ENCODE data around the gene JDP2. TPM values are rescaled to one million over a fixed set of nuclear protein-coding genes. Genes with fewer than 3 reads are reported as not detected.

JDP2 gene
- total and polyA plus RNA-seq, 7 donors: 11.0 to 73.2 (median 37.2) TPM

DNA sequence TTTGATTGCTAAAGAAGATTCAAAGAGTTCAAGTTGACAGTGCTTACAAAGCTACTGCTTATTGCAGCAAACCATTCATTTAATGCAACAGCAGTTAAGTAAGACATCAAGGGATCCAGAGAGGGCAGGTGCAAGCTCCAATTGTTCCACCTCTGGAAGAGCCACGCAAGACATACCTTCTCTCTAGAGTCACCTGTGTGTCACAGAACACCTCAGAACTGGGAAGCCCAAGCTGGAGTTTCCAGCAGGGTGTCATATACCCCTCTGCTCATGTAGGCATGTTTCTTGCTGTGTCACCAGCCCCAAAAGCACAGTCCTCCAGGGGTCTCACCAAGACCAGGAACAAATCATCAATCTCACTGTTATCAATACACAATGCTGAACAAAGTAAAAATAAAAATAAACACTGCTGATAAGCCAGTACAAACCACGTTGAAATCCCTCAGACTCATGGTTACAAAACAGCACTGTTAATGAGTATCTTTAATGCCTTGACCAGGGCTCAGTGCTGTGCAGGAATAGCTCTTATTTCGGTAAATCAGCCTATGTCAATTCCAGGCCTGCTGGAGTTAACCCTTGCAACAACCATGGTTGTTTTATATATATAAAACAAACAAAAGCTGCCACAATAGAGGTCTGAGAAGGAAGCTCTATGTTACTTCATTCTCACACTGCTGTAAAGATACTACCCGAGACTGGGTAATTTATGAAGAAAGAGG, 57.0 kb downstream of the JDP2 start:
- TF ChIP-seq, protein P1, sequence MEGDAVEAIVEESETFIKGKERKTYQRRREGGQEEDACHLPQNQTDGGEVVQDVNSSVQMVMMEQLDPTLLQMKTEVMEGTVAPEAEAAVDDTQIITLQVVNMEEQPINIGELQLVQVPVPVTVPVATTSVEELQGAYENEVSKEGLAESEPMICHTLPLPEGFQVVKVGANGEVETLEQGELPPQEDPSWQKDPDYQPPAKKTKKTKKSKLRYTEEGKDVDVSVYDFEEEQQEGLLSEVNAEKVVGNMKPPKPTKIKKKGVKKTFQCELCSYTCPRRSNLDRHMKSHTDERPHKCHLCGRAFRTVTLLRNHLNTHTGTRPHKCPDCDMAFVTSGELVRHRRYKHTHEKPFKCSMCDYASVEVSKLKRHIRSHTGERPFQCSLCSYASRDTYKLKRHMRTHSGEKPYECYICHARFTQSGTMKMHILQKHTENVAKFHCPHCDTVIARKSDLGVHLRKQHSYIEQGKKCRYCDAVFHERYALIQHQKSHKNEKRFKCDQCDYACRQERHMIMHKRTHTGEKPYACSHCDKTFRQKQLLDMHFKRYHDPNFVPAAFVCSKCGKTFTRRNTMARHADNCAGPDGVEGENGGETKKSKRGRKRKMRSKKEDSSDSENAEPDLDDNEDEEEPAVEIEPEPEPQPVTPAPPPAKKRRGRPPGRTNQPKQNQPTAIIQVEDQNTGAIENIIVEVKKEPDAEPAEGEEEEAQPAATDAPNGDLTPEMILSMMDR (IDR thresholded peaks at IDR 0.05): no peak
- Histone ChIP-seq H3K27me3 (ENCODE audit: insufficient read depth in 3 of 3, low read length in 2 of 3) (no peaks in the 10 kb centered on the region), H3K9me3 (no peaks in the 10 kb centered on the region), H3K4me3 (no peak overlapping the region), H3K27ac (no peak overlapping the region), H3K4me1 (no peaks in the 10 kb centered on the region), H3K36me3 (ENCODE audit: insufficient read depth in 1 of 2, low read depth in 1 of 2) (no peaks in the 10 kb centered on the region)
- intact Hi-C loops (cut with DNase I): loop anchor here (5.0 kb wide), 2 partner anchors 53 to 353 kb away; no protein-coding TSS in a partner anchor
- DNase-seq (no peak), ATAC-seq (no peak)
- WGBS, 3 donors: 59 to 71% (median 63%) methylated on average over 4 of the region's 4 CpGs

DNA sequence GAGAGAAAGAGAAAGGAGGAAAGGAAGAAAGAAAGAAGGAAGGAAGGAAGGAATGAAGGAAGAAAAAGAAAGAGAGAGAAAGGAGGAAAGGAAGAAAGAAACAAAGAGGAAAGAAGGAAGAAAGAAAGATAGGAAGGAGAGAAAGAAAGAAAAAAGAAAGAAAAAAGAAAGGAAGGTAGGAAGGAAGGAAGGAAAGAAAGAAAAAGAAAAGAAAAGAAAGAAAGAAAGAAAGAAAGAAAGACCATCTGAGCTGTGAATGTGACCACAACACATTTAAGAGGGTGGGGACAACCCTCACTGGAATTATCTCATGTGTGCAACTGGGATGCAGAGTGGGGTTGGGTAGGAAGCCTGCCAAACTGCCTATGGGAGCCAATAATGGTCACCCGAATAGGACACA, 58.5 kb downstream of the JDP2 start:
- no peak for ATAC-seq
- Histone ChIP-seq H3K4me3 (no peak overlapping the region), H3K9me3 (no peaks in the 10 kb centered on the region), H3K36me3 (ENCODE audit: insufficient read depth in 1 of 2, low read depth in 1 of 2) (no peaks in the 10 kb centered on the region), H3K27me3 (ENCODE audit: insufficient read depth in 3 of 3, low read length in 2 of 3) (no peaks in the 10 kb centered on the region), H3K4me1 (no peaks in the 10 kb centered on the region), H3K27ac (no peak overlapping the region)
- no peak for DNase-seq
- 63 to 71% (median 63%) methylated on average over 1 of the region's 1 CpG for WGBS, 3 donors
- intact Hi-C loops (cut with DNase I): loop anchor here (5.0 kb wide), 2 partner anchors 54 to 354 kb away; no protein-coding TSS in a partner anchor
- TF ChIP-seq, protein P1 (IDR thresholded peaks at IDR 0.05): no peak

DNA sequence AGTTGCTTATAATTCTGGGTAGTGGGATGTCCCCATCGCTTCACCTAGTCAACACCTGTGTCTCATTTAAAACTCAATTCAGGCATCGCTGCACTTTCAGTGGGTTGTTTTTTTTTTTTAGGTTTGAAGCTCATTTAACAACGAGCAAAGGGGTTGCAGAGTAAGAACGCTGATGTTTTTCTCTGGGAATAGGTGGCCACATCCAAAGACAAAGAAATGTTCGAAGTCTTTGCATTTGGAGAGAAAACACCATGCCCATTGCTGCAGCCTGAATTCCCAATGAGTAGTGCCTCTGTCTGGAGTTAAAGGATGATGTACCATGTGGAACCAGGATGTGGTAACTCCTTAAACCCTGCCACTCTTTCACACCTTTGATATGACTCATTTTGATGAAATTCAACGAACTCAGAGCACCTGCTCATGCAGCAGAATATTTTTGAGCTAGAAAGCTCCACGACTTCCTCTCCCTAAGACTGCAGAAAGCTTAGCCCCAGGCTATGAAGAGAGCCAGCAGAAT, 59.4 kb downstream of the JDP2 start:
- Histone ChIP-seq H3K36me3 (ENCODE audit: insufficient read depth in 1 of 2, low read depth in 1 of 2) (no peaks in the 10 kb centered on the region), H3K9me3 (no peaks in the 10 kb centered on the region), H3K27me3 (ENCODE audit: insufficient read depth in 3 of 3, low read length in 2 of 3) (no peaks in the 10 kb centered on the region), H3K4me1 (no peaks in the 10 kb centered on the region), H3K27ac (no peak overlapping the region), H3K4me3 (no peak overlapping the region)
- DNase-seq (no peak), ATAC-seq (no peak)
- 68 to 81% (median 77%) methylated on average over 7 of the region's 7 CpGs for WGBS, 3 donors
- TF ChIP-seq, protein P1 (IDR thresholded peaks at IDR 0.05): no peak
- intact Hi-C loops (cut with DNase I): loop anchor here (5.0 kb wide), 2 partner anchors 55 to 355 kb away; no protein-coding TSS in a partner anchor

DNA sequence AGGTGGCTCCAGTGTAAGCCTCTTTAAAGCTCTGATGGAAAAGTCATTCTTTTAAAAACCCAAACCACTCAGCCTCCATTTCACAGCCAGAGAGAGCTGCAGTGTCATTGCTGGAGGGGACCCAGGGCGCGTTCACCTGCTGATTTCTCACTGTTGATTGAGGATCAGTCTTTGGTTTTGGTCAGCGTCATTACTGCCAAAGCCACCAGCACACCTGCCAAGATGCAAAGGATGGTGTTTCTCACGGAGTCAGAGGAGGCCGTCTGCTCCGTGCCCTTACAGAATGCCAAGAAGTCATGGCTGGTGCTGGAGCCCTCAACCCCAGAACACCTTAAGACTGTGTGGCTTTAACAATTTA, 61.6 kb downstream of the JDP2 start:
- no peaks in the 10 kb centered on the region for H3K27me3 ChIP-seq (ENCODE audit: insufficient read depth in 3 of 3, low read length in 2 of 3)
- no peak for DNase-seq
- H3K27ac ChIP-seq: no peak overlapping the region
- intact Hi-C loops (cut with DNase I): loop anchor here (1.0 to 5.0 kb wide), 3 partner anchors 57 to 357 kb away; no protein-coding TSS in a partner anchor
- 71 to 81% (median 79%) methylated on average over 6 of the region's 6 CpGs for WGBS, 3 donors
- TF ChIP-seq, protein P1 (IDR thresholded peaks at IDR 0.05): no peak
- no peaks in the 10 kb centered on the region for H3K36me3 ChIP-seq (ENCODE audit: insufficient read depth in 1 of 2, low read depth in 1 of 2)
- no peak overlapping the region for H3K4me3 ChIP-seq
- no peaks in the 10 kb centered on the region for H3K4me1 ChIP-seq
- no peak for ATAC-seq
- no peaks in the 10 kb centered on the region for H3K9me3 ChIP-seq
